ENCODE measurements around the gene TAF13. TPM values are rescaled to one million over a fixed set of nuclear protein-coding genes. Genes with fewer than 3 reads are reported as not detected.

Gene TAF13, protein sequence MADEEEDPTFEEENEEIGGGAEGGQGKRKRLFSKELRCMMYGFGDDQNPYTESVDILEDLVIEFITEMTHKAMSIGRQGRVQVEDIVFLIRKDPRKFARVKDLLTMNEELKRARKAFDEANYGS
- 27.0 TPM for total RNA-seq

DNA sequence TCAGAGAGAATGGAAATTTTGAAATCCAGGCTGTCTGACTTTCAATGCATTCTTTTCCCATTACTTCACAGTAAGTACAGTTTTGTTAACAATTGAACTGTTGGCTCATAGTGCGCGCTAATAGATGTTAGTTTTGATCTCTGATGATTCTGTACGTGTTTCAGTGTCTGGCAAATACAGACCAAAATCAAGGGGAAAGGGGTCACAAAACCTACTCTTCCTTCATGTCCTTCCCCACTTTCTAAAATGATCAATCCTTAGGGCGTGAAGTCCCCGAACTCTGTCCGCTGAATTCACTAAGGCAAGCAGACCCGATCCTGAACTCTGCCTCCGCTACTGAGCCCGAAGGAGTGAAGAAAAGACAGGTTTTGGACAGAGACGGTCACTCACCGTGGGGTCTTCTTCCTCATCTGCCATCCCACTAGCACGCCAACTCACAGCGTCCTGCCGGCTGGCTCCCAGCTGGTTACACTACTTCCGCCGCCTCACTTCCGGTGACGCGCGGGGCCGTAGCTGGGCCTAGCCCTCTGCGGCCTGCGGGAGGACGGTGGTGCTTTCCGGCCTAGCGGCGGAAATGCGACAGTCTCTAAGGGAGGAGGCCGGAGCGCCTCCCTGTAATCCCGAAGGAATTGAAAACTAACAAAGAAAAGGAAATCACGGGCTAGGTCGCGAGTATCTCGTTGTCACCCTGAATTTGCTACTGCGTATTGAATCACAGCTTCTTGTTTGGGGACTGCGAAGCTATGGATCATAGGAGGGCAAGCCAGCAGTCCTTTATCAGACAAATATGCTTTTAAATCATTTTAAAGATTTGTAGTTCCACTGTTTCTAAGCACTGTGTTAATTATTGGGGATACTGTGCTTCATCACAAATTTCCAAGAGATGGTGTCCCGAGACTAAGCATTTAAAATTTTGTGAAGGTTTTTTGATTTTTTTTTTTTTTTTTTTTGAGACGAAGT lies at the start of gene TAF13:
TSS of gene TAF13 (minus strand) at position 473 of the 960 bp plus-strand sequence. CDS start at position 417, 56 bp downstream.
- peak; percentile 94 for DNase-seq (ENCODE audit: low spot score)

DNA sequence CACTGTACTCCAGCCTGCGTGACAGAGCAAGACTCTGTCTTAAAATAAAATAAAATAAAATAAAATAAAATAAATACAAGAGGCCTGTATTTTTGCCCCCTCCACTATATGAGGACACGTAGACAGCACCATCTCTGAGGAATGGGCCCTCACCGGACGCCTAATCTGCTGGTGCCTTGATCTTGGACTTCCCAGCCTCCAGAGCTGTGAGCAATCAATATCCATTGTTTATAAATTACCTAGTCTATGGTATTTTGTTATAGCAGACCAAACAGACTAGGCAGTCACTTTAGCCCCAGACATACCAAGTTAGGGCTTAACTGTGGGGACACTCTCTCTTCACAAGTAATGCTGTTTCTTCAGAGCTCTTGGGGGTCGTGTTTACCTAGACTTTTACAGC lies 44.6 kb upstream of the TAF13 start:
- DNase-seq (ENCODE audit: low spot score) = no peak

DNA sequence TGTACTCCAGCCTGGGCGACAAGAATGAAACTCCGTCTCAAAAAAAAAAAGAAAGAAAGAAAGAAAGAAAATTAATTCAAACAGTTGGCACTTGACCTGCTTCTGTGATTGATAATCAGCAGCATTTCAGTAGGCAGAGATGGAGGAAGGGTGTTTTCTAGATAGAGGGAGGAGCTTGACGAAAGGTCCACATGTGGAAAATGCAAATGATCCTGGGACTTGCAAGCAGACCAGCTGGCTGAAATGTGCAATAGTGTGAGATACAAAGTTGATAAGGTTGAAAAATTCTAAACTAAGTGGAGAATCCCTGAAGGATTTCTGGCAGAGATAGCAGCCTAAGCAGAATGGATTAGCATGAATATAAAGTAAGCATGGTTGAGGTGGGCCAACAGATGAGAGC lies 42.3 kb upstream of the TAF13 start:
- no peak for DNase-seq (ENCODE audit: low spot score)

DNA sequence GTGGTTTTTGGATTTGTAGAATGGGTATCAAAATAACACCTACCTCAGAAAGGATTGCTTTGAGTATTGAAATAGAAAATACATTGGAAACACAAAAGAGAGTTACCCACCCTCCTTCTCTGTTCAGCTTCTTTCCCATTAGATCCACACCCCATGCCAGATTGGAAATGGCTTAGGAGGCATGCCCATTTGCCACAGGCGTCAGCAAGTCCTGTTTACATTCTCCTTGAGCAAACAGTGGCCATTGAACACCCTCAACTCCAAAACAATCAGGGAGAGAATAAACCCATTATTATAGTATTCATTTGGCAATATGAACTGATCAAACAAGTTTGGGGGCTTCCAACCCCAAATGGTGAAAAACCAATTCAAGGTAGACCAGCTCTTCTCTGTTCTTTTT lies 40.5 kb upstream of the TAF13 start:
- DNase-seq (ENCODE audit: low spot score) = no peak

DNA sequence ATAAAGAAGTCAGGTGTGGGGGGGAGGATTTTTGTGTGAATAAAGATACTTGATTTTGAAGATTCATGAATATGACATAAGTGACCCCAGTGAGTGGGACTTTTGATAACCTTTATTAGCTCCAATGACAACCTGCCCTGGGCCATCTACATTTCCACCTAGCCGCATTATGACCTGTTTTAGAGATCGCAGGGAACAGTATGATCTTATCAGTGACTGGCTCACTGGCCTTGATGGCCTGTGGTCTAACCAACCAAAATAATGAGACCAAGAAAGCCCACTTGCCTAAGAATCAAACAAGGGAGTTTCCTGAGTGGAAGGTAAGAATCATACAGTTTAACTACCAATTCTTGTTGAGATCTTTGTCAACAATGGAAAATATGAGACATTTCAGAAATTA lies 39.9 kb upstream of the TAF13 start:
- no peak for DNase-seq (ENCODE audit: low spot score)

DNA sequence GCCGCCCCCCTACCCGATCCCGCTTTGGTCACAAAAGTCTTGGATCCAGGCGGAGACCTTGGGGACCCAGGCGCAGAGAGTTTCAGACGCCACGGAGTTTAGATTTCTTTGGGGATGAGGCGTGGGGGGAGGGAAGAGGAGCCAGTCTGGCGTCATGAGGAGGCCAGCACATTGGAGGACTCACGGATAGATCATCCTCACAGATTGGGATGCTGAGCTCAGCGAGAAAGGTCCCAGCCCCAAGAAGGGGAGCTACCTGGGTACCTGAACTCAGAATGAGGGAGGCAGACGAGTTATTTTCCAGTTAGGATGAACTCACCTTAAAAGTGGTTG lies 38.5 kb upstream of the TAF13 start:
- no peak for DNase-seq (ENCODE audit: low spot score)

DNA sequence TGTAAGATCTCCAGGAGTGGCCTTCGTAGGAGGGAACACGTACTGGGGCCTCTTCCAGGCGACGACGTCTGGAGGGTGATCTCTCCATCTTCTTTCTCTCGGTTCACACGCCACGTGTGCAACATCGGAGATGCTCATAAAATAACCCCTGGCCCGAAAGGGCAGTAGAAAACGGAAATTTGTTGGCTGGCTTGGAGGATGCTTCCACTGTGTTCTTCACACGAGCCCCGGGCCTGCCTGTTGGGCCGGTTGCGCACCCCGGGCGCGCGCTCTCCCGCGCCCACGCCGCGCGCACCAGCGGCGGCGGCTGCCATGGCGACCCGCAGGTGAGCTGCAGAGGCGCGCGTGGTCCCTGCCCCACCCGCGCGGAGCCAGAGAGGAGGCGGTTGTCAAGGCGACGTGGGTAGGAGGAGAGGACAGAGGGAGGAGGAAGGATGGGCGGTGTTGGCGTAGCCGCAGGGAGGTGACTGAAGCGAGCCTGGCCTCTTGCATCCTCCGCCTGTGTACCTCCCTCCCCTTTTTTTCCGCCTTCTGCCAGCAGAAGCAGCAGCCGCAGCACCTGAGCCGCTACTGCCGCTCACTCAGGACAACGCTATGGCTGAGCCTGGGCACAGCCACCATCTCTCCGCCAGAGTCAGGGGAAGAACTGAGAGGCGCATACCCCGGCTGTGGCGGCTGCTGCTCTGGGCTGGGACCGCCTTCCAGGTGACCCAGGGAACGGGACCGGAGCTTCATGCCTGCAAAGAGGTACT lies 38.0 kb upstream of the TAF13 start, which contains the start of gene ELAPOR1:
TSS of gene ELAPOR1 (plus strand) at position 526 of the 752 bp plus-strand sequence. CDS start at position 595, 69 bp downstream.
- peak; percentile 54 for DNase-seq (ENCODE audit: low spot score)

DNA sequence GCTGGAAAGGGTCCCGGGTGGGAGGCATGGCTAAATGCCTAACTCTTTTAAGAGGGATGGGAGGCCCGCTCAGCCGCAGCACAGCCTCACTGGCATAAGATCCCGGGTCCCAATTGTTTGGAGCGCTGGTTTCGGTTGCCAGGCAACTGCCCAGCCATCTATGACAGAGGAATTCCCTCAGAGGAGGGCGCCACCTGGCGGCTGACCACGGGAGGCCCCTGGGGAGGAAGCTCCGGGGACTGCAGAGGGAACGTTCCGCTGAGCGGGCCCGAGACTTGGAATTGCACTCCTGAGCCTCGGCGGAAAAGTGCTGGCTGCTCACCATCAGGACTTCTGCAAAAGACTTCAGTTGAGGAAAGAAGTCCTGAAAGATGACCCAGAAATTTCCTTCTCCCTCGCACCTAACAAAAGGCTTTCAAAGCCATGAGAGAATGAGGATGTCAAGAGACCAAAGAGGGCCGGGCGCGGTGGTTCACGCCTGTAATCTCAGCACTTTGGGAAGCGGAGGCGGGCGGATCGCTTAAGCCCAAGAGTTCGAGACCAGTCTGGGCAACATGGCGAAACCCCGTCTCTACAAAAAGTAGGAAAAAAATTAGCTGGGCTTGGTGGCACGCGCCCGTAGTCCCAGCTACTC lies 37.0 kb upstream of the TAF13 start:
- peak; percentile 91 for DNase-seq (ENCODE audit: low spot score)

DNA sequence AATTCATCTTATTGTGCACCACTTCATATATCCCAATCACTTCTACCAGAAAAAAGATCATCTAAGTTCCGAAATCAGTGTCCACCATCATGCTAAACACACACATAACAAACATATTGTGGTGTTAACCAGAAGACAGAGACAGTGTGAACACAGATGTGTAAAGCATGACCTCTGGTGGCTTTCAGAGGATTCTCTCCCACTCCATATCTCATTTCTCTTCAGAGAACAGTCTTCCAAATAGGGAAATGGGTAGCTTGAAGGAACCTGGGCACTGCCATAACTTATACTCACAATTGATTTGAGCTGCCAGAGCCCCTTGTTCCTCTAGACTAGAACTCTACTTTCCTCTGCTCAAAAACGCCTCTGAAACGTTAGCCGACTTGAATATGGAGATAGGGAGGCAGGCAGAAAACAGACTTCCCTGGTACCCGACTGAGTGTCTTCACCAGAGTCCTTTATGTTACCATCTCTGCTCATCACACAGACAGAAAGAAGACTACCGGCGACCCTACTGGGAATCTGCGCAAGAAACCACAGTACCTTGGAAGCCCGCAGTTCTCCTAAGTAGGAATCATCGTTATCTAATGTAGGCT lies 36.4 kb upstream of the TAF13 start:
- no peak for DNase-seq (ENCODE audit: low spot score)

DNA sequence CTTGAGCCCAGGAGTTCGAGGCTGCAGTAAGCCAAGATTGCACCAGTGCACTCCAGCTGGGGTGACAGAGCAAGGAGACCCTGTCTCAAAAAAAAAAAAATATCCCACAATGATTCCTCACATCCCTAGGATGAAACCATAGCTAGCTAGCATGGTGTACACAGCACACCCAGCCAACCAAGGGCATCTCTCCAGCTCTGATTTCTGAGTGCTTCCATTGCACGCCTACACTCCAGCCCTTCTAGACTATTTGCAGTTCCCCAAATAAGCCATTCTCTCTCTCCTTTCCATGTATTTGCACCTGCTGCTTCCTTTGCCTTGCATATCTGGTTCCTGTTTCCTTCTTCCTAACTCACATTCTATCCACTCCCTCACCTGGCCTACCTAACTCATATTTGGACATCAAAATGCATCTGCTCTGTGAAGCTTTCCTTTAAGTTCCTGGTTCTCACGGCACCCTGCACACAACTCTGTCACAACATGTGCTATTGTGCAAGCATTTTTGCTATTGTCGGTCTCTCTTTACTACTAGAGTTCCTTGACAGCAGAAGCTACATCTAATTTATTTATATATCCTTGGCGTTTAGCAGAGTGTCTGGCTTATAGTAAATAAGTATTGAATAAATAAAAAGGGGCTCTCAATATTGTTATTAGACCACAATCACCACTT lies 35.7 kb upstream of the TAF13 start:
- DNase-seq (ENCODE audit: low spot score) = no peak

DNA sequence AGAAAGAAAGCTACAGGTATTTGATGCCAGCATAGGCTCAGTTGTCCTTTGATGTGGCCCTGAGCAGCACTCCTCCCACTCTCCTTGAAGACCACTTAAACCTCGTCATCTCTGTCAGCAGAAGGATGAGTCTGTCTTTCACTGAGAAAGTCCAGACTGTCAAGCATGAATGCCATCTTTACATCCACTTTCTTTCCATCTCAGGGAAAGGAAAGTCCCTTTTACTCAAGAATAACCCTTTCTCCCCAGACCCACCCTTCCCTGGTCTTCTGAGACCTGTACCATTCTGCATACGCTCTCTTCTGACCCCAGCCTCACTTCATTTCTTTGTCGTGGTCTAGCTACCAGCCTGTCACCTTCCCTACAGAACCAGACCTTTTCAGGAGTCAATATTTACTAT lies 34.1 kb upstream of the TAF13 start:
- DNase-seq (ENCODE audit: low spot score) = no peak

DNA sequence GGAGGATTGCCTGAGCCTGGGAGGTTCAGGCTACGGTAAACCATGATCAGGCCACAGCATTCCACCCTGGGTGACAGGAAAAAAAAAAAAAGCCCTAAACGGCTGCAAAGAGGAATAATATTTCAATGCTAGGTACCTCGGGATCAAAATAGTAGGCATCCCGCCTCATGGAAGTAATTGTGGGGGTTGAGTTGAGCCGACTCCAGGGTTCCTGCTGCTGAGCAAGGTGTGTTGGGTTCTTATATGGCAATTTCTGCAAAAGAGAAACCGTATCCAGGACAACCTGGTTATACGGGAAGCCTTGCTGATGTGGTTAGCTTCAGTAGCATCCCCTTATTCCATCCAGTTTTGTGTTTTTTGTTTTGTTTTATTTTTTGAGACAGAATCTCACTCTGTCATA lies 32.0 kb upstream of the TAF13 start:
- DNase-seq (ENCODE audit: low spot score) = no peak

DNA sequence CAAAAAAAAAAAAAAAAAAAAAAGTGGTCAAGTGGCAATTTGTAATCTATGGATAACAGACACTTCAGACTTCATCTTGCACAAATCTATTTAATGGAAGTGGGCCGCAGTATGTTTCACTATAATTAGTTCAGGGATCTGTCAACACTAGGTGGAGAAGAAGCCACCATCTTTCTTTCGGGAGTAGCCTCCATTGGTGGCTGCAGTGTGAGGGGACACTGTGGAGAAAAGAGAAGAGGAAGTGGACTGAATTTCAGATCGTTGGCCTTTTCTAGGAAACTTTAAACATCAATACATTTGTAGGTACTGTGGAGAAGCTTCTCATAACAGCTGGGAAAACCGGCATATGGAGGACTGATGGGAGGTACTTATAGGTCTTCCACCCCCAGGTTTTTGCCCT lies 30.1 kb upstream of the TAF13 start:
- no peak for DNase-seq (ENCODE audit: low spot score)

DNA sequence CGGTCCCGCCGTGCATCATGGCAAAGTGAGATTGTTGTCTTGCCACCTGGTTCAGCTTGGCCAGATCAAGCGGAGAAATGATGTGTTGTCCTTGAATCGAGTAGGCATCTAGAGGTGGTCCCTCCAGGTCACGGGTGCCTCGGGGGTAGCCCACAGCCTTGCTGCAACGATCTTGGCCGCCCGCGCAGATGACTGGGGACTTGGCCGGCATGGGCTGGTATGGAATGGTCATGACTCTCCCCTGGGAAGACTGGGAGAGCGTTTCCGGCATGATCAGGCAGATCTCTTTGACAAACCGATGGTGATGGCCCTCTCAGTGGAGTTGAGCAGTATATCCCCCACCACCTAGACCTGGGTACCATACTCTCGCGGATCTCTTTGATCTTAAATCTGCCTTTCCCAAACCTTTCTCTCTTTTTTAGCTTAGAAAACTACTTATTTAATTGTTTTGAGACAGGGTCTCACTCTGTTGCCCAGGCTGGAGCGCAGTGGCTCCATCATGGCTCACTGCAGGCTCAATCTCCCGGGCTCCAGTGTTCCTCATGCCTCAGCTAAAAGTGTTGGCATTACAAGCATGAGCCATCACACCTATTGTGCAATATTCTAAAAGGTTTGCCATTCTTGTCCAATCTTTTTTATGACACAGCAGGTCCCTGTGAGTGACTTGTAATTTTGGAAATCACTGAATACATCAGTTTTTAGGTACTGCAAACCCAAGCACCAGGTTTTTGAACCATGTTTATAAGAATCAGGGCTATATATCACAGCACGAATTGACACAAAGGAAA lies 28.8 kb upstream of the TAF13 start:
- DNase-seq (ENCODE audit: low spot score) = no peak

DNA sequence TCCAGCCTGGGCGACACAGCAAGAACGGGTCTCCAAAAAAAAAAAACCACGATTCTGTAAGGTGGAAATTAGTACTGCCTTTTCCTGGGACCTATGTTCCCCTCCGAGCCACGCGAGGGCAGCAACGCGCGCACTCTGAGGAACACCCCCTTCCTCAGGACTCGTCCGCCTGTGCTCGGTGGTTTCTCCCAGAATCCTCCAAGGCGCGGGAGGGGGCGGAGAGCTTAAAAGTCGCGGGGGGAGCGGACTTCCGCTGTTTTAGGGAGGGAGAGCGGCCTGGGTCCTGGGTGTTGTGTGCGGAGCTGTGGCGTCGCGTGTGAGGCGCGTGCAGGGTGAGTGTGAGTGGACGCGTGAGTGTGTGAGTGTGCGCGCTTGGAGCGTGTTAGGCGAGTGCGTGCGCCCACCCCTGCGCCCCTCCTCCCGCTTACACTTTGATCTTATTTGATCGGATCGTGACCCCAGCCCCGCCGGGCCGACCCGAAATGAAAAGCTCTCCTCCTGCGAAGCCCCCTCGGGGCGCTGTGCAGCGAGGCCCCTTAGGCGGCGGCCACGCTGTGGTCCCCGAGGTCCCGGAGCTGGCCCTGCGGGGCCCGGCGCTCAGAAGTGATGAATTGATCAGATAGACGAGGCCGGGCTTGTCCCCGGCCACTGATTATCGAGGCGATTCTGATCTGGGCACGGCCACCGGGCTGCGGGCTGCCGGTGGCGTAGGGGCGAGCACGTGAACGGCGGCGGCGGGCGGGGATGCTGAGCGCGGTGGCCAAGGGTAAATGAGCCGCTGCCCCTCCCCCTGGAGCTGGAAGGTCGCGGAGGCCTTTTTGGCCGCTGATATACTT lies 24.4 kb upstream of the TAF13 start:
- peak; percentile 99 for DNase-seq (ENCODE audit: low spot score)

DNA sequence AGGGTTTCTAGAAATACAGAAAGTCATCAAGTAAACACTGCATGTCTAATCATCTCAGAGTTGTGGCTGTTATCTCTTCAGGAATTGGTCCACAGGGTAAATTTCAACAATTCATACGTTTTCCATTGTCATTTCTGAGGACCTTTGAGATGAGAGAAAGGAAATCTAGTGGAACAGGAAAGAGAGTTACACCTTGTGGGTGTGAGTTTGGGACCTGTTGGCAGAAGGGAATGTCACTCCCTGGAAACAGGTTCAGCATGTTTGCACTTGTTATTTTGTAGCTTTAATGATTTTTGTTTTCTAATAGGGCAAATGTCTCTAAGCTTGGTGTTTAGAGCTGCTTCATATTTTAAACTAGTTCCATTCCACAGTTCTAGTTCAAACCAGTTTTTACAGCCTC lies 20.3 kb upstream of the TAF13 start:
- no peak for DNase-seq (ENCODE audit: low spot score)

DNA sequence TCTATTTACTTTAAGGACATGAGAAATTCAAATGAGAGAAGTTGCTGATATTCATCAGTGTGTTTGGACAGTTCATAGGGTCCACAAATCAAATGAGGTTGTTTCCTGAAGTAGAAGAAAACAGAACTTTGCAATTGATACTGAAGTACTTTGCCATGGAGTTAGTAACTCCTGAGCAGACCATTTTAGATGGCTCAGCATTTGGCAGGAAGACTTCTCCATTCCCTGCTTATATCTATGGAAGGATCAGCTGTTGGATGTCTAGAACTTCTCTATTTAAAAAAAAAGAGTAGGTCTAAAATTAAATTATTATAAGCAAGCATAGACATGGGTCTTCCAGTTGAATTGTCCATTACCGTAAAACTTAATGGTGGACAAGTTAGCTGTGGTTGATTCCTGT lies 19.8 kb upstream of the TAF13 start:
- no peak for DNase-seq (ENCODE audit: low spot score)

DNA sequence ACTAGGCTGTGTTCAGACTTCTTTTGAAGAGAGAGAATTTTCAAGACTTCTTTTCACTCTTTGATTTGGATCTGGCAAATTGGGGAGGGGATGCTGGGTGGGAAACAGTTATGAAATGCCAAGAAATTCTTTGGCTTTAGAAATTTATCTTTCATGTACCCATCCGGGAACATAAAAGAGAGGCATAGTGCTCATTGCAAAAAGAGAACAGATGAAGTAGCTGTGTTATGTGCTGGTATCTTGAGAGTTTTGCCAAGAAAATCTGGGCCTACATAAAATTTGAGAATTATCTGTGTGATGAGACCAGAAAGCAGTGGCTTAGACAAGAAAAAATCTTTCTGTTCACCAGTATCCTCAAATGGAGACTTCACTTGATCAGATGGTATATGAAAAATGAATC lies 19.1 kb upstream of the TAF13 start:
- DNase-seq (ENCODE audit: low spot score) = no peak

DNA sequence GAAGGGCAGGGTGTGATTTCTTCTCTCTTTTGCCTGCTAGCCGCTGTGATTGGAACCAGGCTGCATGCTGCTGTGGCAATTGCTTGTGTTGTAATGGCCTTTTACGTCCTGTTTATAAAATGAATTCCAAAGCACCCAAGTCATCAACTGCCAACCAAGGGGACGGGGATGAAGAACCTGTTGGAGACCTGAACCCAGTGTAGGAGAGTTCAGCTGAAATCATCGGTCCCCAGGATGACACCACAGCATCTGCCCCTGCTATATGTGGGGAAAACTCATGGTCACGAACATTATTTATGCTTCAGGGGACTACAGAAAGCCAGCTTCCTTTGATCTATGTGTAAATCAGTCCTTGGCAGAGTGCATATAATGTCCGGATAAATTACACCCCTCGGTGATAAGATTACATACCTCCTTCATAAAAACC lies 18.6 kb upstream of the TAF13 start:
- DNase-seq (ENCODE audit: low spot score) = no peak

DNA sequence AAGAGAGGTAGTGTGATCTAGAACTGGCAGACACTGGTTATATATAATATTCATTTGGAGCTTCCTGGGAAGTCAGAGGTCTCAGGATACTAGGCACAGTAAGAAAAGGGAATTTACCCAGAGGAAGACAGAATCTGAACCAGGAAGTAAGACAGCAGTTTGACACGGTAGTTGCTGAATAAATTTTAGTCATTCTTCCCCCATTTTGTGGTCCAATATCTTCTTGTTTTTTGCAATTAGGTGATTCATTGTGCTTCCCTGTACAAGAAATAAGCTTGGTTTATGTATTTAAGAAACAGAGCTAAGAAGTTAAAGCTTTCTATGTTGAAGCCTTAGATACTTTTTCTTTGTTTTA lies 16.0 kb upstream of the TAF13 start:
- no peak for DNase-seq (ENCODE audit: low spot score)
